ENCODE data around the gene BEST2.
A peak's percentile ranks its signal among the peaks of the same experiment; 100 is the strongest.

BEST2 gene

DNA sequence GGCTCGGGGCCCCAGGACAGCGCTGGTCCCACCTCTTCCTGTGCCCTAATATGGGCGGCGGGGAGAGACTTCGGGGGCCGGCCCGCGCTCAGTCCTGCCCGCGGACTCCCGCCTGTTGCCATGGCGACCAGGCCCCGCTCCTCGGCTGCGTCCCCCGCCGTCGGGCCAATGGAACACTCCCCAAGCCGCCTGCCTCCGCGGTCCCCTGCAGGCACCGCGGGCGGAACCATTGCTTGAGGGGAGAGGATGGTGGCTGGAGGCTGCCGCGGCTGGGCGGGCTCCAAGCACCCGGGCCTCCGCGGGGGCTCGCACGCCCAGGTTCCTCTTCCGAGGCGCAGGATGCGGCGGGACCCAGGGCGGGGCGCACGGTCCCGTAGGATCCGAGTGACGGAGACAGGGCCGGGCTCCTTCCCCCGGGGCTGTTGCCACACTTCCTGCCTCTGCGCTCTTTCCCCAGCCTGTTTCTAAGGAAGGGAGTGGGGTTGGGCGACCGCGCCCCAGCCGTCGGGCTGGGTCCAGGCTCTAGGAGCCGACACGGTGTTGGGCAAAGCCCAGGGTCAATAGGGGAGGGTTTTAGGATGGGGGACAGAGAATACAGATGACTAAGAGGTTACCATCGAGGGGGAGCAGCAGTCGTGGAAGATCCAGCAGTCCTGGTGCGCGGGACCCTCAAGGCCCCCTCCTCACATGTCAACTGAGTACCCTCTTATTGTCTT lies 38.5 kb downstream of the BEST2 start:
- H3K79me1 ChIP-seq (replicated peaks; ENCODE audit: low read length, poor library complexity, severe bottlenecking) = no peaks in the 10 kb centered on the region
- peak overlapping the region; percentile 50 to 99 for H3K4me3 ChIP-seq (ENCODE audit: insufficient read depth in 1 of 2, low read depth in 1 of 2, low read length in 2 of 2)
- peaks cover 0 to 3% of the 10 kb centered on the region in 2 experiments for H3K36me3 ChIP-seq (ENCODE audit: control insufficient read depth in 1 of 2, insufficient read depth in 2 of 2, low read depth in 1 of 2, low read length in 2 of 2)
- WGBS = under 1% methylated on average over 56 of the region's 56 CpGs
- H3K4me2 ChIP-seq (ENCODE audit: low read length, poor library complexity, severe bottlenecking) = peak overlapping the region; percentile 91
- peak; percentile 98 for DNase-seq
- H2AFZ ChIP-seq (ENCODE audit: low read depth, low read length) = peak overlapping the region; percentile 30
- H4K8ac ChIP-seq (ENCODE audit: low read length) = peak overlapping the region; percentile 94
- peak overlapping the region; percentile 96 to 97 for H3K18ac ChIP-seq (ENCODE audit: low read depth in 1 of 2, low read length in 2 of 2)
- H2BK12ac ChIP-seq (ENCODE audit: low read length in 2 of 2) = peak overlapping the region; percentile 92 to 96
- peak overlapping the region; percentile 81 to 96 for H3K4ac ChIP-seq (ENCODE audit: low read depth in 1 of 2, low read length in 2 of 2)
- peak overlapping the region; percentile 87 for H2BK15ac ChIP-seq (ENCODE audit: low read depth, poor library complexity, severe bottlenecking)
- peak overlapping the region; percentile 100 for H2BK120ac ChIP-seq (ENCODE audit: low read depth, low read length)
- H3K14ac ChIP-seq (ENCODE audit: low read length in 2 of 2) = peak overlapping the region; percentile 47 to 62
- H2BK5ac ChIP-seq (ENCODE audit: low read depth, low read length, poor library complexity, severe bottlenecking) = peak overlapping the region; percentile 48
- peak overlapping the region; percentile 90 for H3K9ac ChIP-seq (ENCODE audit: low read length)
- H3K27me3 ChIP-seq (ENCODE audit: control insufficient read depth in 1 of 2, insufficient read depth in 1 of 2, low read length in 2 of 2) = no peaks in the 10 kb centered on the region
- H2AK5ac ChIP-seq (ENCODE audit: low read length, severe bottlenecking) = no peak overlapping the region
- peaks cover 42% of the 10 kb centered on the region for H3K4me1 ChIP-seq (ENCODE audit: control insufficient read depth, insufficient read depth, low read depth, low read length)
- peak overlapping the region; percentile 91 for H3K27ac ChIP-seq (ENCODE audit: low read length, poor library complexity, severe bottlenecking)
- H3K23ac ChIP-seq (ENCODE audit: low read length in 2 of 2) = peak overlapping the region in 1 of 2 experiments; percentile 71
- H3K9me3 ChIP-seq (ENCODE audit: control insufficient read depth, low read length) = no peaks in the 10 kb centered on the region
- H4K91ac ChIP-seq (ENCODE audit: low read length) = peak overlapping the region; percentile 86

DNA sequence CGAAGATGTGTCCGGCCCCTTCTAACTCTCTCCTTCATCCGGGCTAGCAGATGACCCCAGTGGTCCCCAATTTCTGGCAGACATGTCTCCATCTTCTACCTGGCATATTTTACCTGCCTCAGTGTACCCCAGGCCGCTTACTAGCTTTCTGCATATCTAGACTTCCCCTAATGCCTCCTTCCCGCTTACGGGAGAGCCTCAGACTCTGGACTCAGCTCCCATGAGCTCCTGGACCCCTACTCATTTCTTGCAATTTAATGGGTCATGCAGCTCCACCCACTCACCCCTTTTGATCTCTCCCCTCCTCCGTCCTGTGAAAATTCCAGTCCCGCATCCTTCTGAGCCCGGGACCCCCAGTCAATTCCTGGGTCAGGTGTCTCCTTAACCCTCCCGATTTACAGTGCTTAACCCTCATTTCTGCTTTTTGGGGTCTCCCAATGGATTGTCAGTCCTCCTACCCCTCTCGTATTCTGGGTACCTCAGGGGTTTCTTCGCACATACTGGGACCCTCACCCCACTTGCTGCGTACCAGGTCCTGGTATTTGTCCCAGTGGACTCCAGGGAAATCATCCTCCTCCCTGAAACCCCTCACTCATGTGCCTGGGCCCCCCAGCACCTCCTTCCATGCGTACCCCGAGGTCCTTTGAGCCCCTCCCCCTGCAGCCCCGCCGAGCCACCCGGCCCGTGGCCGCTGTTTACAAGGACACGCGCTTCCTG lies 39.2 kb downstream of the BEST2 start:
- Histone ChIP-seq H3K9ac (ENCODE audit: low read length) (peak overlapping the region; percentile 90), H3K23ac (ENCODE audit: low read length in 2 of 2) (peak overlapping the region in 1 of 2 experiments; percentile 71), H3K36me3 (ENCODE audit: control insufficient read depth in 1 of 2, insufficient read depth in 2 of 2, low read depth in 1 of 2, low read length in 2 of 2) (peaks cover 0 to 3% of the 10 kb centered on the region in 2 experiments), H2AK5ac (ENCODE audit: low read length, severe bottlenecking) (peak overlapping the region; percentile 47), H3K4me1 (ENCODE audit: control insufficient read depth, insufficient read depth, low read depth, low read length) (peaks cover 40% of the 10 kb centered on the region), H3K14ac (ENCODE audit: low read length in 2 of 2) (peak overlapping the region in 1 of 2 experiments; percentile 62), H2BK5ac (ENCODE audit: low read depth, low read length, poor library complexity, severe bottlenecking) (peak overlapping the region; percentile 48), H3K27me3 (ENCODE audit: control insufficient read depth in 1 of 2, insufficient read depth in 1 of 2, low read length in 2 of 2) (no peaks in the 10 kb centered on the region), H2BK15ac (ENCODE audit: low read depth, poor library complexity, severe bottlenecking) (peak overlapping the region; percentile 56), H3K79me1 (replicated peaks; ENCODE audit: low read length, poor library complexity, severe bottlenecking) (no peaks in the 10 kb centered on the region), H3K18ac (ENCODE audit: low read depth in 1 of 2, low read length in 2 of 2) (peak overlapping the region; percentile 96 to 97), H3K4ac (ENCODE audit: low read depth in 1 of 2, low read length in 2 of 2) (peak overlapping the region; percentile 81 to 96), H2BK120ac (ENCODE audit: low read depth, low read length) (peak overlapping the region; percentile 93), H4K8ac (ENCODE audit: low read length) (peak overlapping the region; percentile 94), H3K27ac (ENCODE audit: low read length, poor library complexity, severe bottlenecking) (peak overlapping the region; percentile 91), H3K4me2 (ENCODE audit: low read length, poor library complexity, severe bottlenecking) (peak overlapping the region; percentile 91), H4K91ac (ENCODE audit: low read length) (peak overlapping the region; percentile 86), H3K4me3 (ENCODE audit: insufficient read depth in 1 of 2, low read depth in 1 of 2, low read length in 2 of 2) (peak overlapping the region; percentile 50 to 99), H3K9me3 (ENCODE audit: control insufficient read depth, low read length) (no peaks in the 10 kb centered on the region), H2BK12ac (ENCODE audit: low read length in 2 of 2) (peak overlapping the region; percentile 92 to 96), H2AFZ (ENCODE audit: low read depth, low read length) (no peak overlapping the region)
- DNase-seq = peak; percentile 44
- 10% methylated on average over 22 of the region's 22 CpGs for WGBS

GRCh38 chr19:12791345-12792050 lies 39.9 kb downstream of the BEST2 start, which contains the start of gene JUNB:
JUNB (plus strand) TSS chr19:12791486; CDS start chr19:12791772, 286 bp downstream.
- under 1% methylated on average over 61 of the region's 73 CpGs for WGBS
- H2AFZ ChIP-seq (ENCODE audit: low read depth, low read length) = no peak within 1 kb of the TSS
- no peaks in the 10 kb centered on the region for H3K79me1 ChIP-seq (replicated peaks; ENCODE audit: low read length, poor library complexity, severe bottlenecking)
- peak within 1 kb of the TSS; percentile 82 to 98 for H3K23ac ChIP-seq (ENCODE audit: low read length in 2 of 2)
- H3K27ac ChIP-seq (ENCODE audit: low read length, poor library complexity, severe bottlenecking) = peak within 1 kb of the TSS; percentile 91
- H2BK5ac ChIP-seq (ENCODE audit: low read depth, low read length, poor library complexity, severe bottlenecking) = peak within 1 kb of the TSS; percentile 85
- peaks cover 40% of the 10 kb centered on the region for H3K4me1 ChIP-seq (ENCODE audit: control insufficient read depth, insufficient read depth, low read depth, low read length)
- H4K8ac ChIP-seq (ENCODE audit: low read length) = peak within 1 kb of the TSS; percentile 94
- H3K18ac ChIP-seq (ENCODE audit: low read depth in 1 of 2, low read length in 2 of 2) = peak within 1 kb of the TSS; percentile 97 to 99
- peak within 1 kb of the TSS; percentile 93 for H2BK120ac ChIP-seq (ENCODE audit: low read depth, low read length)
- H3K4me2 ChIP-seq (ENCODE audit: low read length, poor library complexity, severe bottlenecking) = peak within 1 kb of the TSS; percentile 95
- peak within 1 kb of the TSS; percentile 87 for H2BK15ac ChIP-seq (ENCODE audit: low read depth, poor library complexity, severe bottlenecking)
- no peaks in the 10 kb centered on the region for H3K9me3 ChIP-seq (ENCODE audit: control insufficient read depth, low read length)
- H2BK12ac ChIP-seq (ENCODE audit: low read length in 2 of 2) = peak within 1 kb of the TSS; percentile 92 to 96
- H3K4ac ChIP-seq (ENCODE audit: low read depth in 1 of 2, low read length in 2 of 2) = peak within 1 kb of the TSS; percentile 89 to 96
- H4K91ac ChIP-seq (ENCODE audit: low read length) = peak within 1 kb of the TSS; percentile 86
- peak within 1 kb of the TSS; percentile 99 for H3K9ac ChIP-seq (ENCODE audit: low read length)
- H3K4me3 ChIP-seq (ENCODE audit: insufficient read depth in 1 of 2, low read depth in 1 of 2, low read length in 2 of 2) = peak within 1 kb of the TSS; percentile 86 to 99
- peak within 1 kb of the TSS; percentile 47 for H2AK5ac ChIP-seq (ENCODE audit: low read length, severe bottlenecking)
- peak; percentile 98 for DNase-seq
- peaks cover 0 to 3% of the 10 kb centered on the region in 2 experiments for H3K36me3 ChIP-seq (ENCODE audit: control insufficient read depth in 1 of 2, insufficient read depth in 2 of 2, low read depth in 1 of 2, low read length in 2 of 2)
- H3K27me3 ChIP-seq (ENCODE audit: control insufficient read depth in 1 of 2, insufficient read depth in 1 of 2, low read length in 2 of 2) = no peaks in the 10 kb centered on the region
- peak within 1 kb of the TSS; percentile 87 to 100 for H3K14ac ChIP-seq (ENCODE audit: low read length in 2 of 2)

Measured in mesenchymal stem cell (in vitro differentiated cells and primary cell).